ENCODE data around the gene CAMK4. TPM values are rescaled to one million over a fixed set of nuclear protein-coding genes. Genes with fewer than 3 reads are reported as not detected.

The CAMK4 gene
- total RNA-seq, 1 donor from 2014 or later = 130 TPM

DNA sequence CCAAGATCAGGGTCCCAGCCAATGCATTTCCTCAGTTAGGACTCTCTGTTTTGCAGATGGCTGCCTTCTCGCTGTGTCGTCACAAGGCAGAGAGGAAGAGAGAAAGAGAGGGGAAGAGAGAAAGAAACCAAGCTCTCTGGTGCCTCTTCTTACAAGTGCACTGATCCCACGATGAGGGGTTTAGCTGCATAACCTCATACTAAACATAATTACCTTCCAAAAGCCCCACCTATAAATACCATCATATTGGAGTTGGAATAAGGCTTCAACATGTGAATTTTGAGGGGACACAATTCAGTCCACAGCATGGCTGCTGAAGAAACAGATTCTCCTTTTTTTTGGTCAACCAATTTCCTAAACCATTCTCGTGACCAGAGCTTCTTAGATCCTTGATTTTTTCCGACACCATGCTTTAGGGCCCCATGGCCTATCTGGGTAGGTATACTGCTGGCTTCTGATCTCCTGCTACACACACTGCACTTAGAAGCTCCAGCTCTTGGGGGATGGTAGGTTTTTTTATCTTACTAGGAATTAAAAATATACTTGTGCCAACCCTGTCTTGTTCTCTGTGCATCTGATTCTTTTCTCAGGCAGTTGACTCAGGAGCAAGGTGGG is 5.1 kb downstream of the CAMK4 start:
- no peak for DNase-seq

DNA sequence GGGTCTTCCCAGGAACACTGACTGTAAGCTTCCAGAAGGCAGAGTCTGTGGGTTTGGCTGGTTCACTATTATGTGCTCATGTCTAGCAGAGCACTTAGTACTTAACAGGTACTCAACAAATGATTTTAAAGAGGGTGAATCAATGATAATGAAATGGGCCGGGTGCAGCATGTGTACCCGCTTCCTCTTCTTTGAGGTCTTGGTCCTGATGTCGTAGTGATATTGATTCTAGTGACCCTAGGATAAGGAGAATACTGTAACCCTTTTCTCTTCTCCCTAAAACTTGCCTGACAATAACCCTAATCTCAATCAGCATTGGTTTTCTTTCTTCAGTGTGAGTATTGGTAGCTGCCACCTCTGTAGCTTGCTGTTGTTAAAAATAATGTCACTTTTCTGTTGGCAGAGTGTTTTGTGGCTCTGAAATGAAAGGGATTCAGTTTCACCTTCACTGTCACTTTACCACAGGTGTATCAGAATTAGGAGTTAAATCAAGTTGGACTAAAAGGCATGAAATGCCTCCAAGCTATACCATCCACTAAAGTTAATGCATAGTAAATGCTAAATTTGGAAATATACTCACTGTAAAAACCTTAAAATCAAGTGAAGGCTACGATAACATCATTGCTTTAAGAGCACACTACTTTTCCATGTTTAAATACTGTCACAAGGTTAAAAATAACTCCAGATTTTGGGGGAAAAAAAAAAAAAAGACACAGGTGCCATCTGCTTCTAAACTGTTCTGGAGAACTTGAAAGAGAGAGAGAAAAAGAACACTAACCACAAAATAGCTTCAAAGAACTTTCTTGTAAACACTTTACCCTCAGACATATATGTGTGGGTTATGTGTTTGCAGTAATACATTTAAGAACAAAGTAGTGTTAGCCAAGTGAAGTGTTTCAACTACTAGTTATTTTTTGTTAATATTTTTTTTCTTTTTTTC is 6.0 kb downstream of the CAMK4 start:
- no peak for DNase-seq

DNA sequence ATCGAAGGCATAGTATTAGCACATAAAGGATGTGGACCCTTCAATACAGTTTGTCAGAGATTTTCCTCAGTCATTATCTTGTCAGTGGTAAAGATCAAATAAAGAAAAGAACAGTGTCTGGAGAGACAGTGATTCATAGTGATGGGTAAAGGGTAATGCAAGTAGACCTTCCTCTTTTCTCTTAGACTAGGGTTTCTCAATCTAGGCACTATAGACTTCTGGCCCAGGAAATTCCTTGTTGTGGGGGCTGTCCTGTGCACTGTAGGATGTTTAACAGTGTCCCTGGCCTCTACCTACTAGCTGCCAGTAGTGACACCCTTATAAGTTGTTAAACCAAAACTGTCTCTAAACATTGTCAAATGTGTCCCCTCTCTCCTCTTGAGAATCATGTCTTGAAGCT is 6.9 kb downstream of the CAMK4 start:
- DNase-seq = no peak

DNA sequence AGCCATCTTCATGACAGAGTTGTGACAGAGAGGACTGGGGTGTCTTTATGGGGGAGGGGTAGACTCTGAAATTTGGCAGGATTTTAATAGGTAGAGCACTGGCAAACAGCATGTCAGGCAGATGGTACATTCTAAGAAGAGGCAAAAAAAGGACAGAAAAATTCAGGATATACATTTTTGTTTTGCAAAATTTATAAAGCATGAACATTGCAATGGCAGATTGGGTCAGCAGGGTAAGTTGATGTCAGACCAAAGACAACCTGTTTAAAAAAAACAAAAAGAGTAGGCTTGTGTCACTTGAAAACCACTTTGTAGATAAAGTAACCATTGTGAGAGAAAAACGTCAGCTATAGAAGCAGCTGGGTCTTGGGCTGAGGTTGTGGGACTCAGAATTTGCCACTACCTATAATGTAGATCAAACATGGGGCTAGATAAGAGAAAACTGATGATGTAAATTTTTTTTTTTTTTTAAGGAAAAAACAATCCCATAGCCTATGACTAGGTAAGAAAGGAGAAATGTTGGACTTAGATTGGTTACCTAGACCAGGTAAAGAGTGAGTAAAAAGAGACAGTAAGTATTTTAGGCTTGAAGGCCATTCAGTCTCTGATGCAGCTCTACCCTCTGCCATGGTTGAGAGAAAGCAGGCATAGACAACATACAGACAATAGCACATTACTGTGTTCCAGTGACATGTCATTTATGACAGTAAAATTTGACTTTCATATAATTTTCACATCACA is 8.3 kb downstream of the CAMK4 start:
- no peak for DNase-seq

DNA sequence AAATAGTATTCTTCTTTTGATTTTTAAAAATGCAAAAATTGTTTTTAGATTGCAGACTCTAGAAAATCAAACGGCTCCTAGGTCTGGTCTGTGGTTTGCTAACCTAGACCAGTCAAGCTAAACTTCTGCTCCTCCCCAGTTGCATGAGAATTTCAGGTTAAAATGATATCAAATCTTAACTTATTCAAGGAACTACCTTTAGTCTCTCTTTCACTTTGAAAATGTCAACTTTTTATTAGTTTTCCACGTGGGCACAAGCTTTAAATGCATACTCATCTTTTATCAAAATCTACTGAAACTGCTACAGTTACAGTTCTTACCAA is 8.8 kb downstream of the CAMK4 start:
- DNase-seq = no peak

DNA sequence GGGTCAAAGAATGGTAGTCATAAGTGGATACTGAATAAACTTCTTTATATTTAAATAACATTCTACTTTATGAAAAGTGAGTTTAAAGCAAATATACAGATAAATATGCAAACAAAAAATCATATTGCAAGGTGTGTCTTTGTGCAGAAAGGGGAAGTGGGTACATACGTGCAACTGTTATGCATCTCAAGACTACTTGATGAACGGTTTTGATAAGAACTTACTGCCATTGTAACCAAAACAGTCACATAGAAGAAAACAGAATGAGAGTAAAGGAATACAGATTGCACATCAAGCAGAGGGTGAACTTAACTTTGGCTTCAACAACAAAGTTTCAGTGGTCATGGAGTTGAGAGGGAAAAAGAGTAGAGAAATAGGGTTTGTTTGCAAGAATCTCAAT is 9.9 kb downstream of the CAMK4 start:
- DNase-seq = no peak

DNA sequence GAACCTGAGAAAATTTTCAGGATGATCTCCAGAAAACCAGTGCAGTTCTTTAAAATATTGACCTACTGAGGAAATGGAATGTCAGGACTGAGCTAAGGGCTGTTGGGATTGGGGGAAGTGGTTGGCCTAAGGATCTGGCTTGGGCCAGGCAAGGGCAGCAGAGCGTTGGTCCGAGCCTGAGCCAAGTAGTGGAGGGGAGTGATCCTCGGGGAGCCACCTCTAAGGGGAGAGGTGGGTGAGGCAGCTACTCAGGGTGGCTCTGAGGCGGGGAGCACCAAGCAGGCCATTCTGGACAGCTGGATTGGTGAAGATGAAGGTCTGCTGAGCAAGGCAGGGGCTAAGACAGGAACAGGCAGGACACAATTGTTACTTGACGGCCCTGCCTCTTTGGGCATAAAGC is 11.5 kb downstream of the CAMK4 start:
- DNase-seq = no peak

DNA sequence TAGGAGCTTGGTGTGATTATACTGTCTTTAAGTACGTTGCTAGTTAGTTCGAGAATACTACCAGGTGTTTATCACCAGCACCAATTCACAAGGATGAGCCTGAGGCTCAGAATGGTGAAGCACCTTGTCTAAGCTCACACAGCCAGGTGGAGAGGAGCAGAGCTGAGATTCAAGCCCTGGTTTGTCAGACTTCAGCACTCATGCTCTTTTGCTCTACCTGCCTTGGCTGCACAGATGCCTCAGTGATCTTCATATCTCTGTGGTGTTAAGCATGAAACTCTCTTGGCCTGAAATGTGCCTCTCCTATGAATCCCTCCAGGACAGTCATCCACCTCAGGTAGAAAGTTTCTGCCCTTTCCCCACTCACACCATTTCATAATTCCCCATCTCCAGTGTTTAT is 12.2 kb downstream of the CAMK4 start:
- DNase-seq = no peak

DNA sequence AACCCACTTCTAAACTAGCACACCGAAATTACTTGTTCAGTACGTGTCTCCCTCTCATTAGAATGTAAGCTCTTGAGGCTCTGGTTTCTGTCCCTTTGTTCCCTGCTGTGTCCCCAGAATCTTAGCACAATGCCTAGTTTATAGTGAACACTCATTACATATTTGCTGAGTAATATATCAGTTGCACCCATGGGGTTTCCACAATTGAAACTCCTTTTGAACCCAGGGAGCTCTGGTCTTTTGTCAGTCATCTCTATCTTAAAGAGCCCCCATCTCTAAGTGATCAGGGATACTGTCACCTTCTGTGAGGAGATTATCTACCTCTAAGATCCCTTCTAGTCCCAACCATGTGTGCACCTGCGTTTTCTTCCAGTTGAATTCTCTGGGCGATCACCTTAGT is 12.8 kb downstream of the CAMK4 start:
- no peak for DNase-seq

DNA sequence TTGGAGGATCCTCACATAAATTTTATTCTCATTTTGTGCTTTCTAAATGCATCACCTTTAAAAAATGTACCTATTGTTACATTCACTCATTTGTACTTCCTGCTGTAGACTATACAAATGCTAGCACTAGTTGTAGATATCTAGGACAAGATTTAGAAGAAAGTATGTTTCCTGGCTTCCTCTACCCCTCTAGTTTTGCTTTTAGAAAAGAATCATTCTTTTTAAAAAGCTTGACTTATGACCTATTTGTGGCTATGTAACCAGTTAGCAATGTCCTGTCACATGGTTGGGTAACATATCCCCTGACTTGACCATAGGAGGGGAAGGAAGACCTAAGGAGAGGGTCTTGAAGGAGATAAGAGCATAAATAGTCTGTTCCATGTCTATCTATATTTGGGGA is 13.3 kb downstream of the CAMK4 start:
- no peak for DNase-seq

DNA sequence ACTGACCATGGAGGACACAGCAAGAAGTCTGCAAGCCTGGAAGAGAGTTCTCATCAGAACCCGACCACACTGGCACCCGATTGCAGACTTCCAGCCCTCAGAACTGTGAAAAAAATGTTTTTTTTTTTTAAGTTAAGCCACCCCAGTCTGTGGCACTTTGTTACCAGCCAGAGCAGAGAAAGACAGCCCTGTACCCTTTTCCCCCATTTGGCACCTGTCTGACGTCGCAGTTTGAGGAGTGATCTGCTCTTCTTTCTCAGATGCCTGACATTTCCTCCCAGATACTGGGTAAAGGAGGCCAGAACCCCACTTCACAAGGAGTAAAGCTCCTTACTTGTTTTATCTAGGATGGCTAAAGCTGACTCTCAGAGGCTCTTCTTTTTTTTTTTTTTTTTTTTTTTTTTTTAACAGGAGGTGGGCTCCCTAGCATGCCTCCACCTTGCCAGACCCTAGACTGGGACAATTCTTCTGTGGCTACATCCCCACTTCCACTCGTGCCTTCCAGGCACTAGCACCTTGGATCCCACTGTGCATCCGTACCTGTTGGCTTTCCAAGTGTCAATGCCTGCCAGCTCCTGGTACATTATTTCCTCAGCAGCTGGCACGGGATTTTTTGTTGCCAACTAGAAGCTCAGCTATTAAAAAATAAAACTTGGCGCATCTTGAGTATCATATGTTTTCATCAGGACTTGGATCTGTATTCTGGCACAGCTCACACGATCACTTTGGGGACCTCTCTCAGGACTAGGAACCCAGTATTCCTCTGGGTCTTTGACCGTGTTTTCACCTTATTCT is 14.4 kb downstream of the CAMK4 start:
- no peak for DNase-seq

DNA sequence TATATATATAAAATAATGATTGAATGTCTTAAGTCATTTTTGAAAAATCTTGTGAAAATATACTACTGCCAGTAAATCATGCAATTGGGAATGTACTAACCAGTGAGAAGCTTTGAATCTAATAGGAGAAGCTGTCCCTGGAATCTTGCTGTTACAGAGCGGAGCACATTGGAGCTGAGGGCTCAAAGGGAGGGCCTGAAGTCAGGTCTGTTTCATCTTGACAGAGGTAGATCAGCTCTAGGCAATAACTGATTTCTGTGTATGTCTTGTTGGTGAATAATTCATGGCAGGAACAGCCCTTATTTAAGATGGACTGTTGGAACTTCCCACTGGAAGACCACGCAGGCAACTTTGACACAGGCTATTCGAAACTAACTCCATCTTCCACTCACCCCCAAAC is 17.5 kb downstream of the CAMK4 start:
- no peak for DNase-seq

DNA sequence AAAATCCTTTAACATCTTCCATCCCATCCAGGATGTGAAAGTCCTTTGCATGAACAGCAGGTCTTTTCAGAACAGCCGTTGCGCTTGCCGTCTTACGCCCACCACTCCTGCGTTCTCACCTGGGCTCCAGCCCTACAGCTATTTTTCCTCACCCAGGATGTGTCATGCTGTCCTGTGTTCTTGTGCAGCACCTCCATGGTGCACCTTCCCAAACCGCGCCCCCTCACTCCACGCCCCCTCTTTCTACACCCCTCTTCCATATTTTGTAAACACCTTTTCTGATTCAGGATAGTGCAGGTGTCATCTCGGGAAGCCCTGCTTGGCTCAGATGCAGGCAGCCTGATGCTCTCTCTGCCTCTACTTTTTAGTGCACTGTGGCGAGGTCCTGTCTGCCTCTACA is 18.4 kb downstream of the CAMK4 start:
- DNase-seq = no peak

DNA sequence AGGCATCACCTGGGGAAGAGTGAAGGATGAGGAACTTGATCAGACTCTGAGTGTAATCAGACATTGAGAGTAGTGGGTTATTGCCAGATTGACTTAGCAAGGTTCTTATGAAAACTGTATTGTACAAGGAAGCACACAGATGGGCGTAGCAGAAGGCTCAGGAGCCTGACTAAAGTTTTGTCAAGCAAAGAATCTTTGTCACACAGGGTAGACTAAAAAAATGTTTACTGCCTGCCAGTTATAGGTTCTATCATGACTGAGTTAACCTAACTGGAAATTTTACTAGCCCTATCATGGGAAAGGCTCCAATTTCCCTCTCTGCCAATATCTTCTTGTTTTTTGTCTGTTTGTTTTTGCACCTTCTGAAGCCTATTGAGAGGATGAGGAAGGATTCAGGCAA is 19.1 kb downstream of the CAMK4 start:
- DNase-seq = no peak

DNA sequence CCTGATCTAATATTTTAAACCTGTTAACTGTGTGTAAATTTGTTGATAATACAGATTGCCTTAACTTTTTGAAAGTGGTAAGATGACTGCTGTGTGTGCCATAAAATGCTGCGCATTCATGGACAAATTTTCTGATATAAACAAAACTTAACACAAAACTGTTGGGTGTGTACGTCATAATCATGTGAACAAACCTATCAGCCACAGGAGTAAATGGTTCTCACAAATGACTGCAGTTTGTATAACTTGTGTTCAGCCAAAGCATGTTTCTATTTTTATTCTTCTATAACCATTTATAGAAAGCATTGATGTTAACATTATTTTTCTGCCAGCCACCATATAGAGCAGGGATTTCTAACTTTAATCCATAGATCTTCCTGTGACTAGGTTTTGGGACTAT is 21.5 kb downstream of the CAMK4 start:
- no peak for DNase-seq

DNA sequence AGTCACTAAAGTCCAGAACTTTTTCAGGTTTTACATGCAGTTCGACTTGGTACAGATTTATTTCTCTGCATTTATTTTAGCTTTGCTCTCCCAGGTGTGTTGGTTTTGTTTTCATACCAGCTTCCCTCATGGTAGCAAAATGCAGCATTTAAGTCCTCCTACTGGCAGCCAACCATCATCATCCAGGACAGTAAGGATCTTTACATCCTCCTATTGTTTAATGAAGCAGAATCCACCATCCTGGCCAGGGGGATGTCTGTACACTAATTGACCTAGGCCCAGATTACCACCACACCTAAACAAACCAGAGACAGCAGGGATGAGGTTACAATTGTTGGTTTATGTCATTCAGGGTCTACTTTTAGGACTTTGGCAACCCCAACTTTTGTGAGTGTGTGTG is 22.3 kb downstream of the CAMK4 start:
- no peak for DNase-seq

DNA sequence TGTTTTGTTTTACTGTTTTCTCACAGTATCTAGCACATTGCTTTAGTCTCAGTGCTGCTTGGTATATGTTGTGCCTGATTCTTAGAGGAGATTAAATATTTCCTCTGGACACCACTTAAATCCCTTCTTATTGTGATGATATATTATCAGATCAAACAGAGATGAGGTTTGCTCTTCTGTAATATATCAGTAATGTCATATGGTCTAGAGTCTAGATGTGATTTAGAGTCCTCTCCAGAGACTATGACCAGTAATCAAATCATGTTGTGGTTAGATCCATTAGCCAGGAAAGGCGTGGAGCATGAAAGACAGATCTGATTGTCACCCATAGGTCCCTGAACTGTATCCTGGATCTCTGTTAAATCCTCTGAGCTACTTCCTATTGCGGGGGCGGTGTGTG is 24.4 kb downstream of the CAMK4 start:
- DNase-seq = no peak

DNA sequence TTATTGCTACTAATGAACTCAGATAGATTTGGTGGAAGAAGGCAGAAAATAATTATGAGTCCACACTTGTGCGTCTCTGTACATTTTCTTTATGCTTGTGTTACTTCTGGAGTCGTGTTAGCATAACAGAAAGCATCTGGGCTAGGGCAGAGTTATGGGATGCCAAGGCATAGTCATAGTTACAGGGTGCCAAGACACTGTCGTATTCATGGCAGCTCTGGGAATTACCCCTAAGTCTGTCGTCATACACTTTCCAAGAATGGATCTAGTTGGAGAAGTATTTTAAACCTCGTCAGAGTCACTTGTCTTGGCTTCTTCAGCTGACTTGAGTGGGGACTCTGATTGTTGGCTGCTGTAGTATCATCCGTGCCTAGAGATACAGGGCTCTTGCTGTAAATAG is 27.7 kb downstream of the CAMK4 start:
- no peak for DNase-seq

DNA sequence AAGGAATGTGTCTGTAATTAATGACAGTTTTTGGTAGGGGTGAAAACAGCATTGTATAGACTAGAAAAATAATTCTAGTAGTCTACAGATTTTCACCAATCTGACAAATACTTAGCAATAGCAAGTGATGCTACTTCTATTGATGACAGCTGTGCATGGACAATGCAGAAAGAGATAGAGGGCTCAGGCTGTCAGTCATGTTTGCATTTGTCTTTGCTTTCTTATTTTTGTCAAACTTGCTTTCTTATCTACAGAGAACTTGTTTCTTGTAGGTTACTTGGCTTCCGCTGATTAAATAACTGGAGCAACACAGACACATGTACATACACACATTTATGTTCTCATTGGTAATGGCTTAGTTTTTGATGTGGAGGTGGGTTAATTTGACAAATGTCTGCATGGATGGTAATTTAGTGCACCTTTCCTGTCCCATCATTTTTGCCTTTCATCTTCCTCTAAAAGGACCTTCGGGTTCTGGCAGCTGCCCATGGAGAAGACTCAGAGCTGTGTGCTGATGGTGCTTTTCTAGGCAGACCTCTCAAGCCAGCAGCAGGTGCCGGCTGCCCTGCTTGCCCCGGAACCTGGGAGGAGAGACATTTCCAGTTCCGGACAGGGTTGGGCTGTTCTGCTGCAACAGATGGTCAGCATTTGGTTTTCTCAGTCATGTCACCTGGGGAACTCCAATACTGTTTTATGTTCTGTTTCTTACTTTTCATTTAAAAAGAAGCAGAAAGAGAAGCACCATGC is 28.8 kb downstream of the CAMK4 start:
- no peak for DNase-seq

DNA sequence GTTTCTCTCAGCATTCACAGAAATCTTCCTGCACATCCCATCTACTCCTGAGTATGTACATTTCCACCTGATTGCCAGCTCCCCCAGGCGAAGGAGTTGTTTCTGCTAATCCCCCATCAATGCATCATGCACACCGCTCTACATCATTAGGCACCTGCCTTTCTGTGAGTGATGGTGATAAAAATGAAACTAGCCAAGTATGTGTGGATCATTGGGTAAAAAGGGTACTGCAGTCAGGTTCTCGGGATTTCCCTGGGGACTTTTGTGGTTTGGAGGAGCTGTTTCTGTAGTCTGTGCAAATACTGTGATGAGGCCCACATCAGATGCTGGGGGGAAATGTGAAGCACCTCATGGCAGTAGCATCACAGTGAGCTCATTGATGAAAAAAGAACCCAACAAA is 30.4 kb downstream of the CAMK4 start:
- DNase-seq = no peak

DNA sequence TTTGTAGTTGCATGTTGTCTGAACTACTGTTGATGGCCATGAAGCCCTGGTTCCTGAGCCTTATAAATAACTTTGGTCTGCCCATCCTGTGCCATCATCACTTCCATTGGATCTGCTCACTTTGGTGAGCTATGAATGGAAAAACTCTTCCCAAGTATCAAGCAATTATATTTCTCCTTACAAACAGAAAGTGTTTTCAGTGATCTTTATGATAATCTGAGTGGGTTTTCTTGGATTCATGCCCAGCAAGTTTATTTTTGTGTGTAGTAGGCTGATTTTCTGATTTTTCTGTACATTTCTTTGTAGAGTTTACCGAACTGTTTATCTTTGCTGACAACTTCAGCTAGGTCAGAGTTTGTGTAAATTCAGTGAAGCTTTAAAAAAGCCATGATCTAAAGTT is 31.0 kb downstream of the CAMK4 start:
- no peak for DNase-seq

DNA sequence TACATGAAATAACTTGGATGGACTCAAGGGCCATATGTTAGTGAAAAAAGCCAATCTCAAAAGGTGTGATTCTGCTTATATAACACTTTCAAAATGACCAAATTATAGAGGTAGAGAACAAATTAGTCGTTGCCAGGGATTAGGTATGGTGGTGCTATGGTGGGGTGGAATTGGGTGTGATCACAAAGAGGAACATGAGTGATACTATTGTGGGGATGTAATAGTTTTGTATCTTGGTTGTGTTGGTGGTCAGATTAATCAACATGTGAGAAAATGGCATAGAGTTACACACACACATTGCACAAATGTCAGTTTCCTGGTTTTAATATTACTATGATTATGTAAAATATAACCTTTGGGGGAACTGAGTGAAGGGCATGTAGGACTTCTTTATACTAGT is 31.9 kb downstream of the CAMK4 start:
- no peak for DNase-seq
